NCI-H345 treated with DMSO at 0.1 percent for 48 hours (cell line): ENCODE results near the gene CELF4.

ENCODE experiments used
- DNase-seq: peaks from one replicate; lab custom pipeline; 2025; ENCODE audit not compliant: unreplicated experiment; lab: John Stamatoyannopoulos, UW

The CELF4 gene

DNA sequence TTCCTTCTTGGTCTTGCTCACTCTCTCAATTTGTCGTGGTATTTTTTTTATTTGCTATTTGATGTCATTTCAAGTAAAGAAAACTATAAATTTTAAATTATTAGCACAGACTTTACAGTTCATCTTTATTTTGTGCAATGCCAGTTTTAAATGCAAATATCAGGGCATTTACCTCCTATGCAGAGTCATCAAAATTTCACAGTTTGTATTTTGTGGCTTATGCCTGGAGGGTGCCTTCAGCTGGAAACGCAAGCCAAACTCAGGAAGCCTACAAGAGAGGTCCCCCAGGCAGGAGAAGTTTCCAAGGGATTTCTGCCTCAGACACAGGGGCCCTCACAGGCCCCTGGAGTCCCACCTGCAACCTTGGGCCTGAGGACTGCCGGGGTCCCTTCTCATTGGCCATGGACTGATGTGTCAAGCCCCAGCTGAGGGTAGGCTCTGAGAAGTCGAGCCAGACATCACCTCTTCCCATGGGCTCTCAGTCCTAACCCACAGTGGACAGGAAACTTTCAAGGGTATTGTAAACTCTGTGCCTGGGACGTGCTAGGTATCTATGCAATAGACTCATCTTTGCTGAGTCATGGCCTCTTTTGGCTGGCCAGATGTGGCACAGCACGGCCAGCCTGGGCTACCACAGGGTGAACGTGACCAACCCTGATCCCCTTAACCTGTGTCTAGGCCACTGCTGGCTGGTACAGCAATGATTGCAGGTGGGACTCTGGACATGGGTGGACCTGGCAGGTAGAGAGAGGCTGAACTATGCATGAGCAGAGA lies 236.5 kb downstream of the CELF4 start:
- no peak for DNase-seq

DNA sequence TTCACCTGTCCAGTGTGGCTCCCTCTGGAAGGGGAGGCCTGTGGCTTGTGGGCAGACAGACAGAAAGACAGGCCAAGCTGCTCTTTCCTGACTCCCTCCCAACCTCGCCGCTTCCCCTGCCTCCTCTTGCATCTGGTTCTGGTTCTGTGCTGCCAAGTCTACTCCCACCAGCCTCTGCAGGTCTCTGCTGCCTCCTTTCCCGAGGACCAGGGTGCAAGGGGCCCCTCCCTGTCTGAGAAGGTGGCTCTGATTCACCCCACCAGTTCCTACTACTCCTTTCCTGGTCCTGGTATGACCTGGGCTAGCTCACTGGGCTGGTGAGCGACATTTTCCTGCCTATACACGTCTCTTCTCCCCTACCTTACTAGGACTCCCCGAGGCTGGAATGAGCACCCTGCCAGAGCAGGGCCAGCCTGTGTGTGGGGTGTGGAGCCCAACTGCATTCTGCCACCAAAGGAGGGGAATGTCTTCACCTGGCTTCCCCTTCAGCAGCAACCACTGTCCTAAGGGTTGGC lies 238.5 kb downstream of the CELF4 start:
- no peak for DNase-seq

DNA sequence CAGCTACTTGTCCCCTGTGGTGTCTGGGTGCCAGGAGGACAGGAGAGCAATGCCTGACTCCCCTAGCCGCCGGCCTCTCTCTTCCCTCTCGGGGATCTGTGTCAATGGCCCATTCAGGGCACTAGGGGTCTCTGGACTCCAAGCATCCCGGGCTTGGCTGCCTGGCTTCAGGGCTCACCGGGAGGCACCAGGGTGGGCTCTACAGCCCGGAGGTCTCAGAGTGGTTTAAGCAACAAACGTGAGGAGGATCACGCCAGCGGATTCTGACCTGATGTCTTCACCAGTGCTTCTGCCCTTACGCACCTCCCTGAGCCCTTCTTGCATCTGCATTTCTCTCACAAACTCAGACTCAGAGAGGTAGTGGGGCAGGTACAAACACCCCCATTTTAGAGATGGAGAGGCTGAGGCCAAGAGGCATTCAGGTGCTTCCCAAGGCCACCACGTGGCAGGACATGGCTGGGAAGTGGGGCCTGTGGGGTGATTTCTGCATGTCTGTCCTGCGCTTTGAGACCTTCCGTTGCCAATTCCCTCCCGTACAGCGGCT lies 243.0 kb downstream of the CELF4 start:
- DNase-seq = no peak

DNA sequence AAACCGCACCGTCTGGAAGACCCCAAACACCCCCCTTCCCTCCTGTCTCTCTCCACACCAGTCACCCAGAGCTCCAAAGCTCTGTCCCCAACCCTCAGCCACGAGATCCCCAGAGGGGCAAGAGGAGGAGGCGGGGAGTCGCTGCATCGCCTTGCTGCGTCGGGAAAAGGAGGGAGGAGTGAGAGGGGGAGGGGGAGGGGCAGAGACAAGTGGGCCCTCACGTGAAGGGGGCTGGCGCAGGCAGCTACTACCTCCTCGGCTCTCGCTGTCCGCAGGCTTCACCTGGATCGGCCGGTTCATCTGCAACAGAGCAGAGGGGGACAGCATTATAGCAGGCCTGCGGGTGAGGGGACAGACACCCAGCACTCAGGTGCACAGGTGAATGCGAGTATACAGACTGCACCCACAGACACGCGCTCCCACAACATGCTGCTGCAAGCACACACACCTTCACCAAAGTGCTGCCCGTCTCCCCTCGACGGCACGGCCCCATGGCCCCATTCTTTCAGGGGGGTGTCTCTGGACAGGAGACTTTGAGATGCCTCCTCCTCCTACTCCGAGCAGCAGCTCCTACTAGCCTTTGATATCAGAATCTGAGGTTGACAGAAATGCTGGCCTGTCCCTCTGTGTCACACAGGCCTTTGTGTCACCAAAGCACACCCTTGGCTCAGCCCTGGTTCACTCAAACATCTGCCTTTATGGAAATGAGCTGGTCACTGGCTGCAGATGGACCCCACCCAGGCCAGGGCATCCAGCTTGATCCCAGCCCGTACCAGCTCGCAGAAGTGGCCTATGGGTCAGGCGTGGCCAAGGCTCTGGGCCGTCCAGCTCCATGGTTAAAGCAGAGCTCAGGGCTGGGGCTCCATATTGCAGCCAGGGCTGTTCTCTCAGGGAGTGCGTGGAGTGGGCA lies 243.8 kb downstream of the CELF4 start:
- no peak for DNase-seq

DNA sequence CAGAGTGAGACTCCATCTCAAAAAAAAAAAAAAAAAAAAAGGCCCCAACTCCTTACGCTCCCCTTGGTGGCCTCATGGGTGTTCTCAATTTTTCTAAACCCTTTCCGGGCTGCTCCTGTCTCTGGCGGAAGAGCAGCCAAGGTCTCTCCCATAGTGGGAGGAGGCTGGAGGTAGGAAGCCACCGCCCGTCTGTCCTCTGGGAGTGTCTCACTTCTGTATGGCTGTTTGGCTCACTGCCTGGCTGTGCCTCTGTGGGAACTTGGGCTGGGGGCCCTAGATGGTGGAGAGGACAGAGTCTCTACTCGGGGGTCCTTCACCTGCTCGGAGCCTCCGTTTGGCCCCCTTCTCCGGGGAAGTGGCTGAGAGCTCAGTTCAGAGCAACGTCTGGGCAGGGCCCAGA lies 245.3 kb downstream of the CELF4 start:
- no peak for DNase-seq

DNA sequence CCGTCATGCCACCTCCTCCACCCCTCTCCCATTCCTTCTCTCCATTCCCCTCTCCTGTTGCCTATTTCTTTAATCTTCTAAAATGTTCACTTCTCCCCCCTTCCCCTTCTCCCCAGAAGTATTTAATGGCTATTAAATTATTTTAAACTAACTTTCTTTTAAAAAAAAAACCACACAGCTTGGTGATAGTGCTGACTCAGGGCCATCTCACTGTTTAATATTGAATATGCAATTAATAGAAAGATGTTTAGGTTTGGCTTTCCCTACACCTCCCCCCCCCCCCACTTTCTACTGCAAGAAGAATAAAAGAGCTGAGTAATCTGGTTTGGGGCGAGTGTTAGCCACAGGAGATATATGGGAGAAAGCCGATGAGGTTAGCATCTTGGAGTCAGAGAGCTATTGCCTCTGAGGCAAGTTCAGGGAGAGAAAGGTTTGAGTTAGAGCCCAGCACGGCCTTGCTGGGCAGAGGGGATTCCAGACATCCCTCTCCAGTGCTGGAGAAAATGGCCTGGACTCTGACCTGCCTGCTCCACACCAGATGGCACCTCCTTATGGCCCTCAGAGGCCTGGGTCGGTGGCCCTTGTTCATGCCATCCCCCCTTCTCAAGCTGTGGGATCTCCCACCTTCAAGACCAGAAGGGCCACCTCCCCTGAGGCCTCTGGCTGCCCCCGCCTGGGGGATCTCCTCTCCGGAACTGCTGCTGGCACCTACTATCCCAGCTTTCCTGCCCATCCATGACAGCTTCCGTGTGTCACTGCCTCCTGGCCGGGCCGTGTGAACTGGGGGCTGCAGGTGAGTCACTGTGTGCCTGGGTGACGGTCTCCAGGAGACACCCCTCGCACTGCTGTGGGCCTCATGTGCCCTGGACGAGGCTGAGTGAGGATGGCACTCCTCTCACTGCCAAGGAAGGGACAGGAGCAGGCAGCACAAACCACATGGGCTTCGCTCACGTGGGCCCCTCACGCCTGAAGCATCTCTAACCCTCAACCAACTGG lies 246.9 kb downstream of the CELF4 start:
- no peak for DNase-seq

DNA sequence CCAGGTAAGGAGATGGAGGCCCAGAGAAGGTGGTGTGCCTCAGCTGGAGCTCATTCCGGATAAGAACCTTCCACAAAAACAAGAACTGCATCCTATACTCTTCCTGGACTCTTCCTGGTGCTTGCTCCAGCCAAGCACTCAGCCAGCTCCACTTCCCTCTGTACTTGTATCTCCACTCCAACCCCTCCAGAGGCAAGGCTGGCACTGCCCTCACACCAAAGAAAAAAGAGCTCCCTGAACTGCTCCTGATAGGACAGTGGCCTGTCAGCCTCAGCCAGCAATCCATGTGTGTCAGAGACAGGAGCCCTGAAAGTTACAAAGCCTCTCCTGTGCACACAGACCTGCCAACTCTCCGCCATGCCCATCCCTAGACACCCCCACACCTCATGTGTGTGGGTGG lies 248.1 kb downstream of the CELF4 start:
- DNase-seq = no peak

DNA sequence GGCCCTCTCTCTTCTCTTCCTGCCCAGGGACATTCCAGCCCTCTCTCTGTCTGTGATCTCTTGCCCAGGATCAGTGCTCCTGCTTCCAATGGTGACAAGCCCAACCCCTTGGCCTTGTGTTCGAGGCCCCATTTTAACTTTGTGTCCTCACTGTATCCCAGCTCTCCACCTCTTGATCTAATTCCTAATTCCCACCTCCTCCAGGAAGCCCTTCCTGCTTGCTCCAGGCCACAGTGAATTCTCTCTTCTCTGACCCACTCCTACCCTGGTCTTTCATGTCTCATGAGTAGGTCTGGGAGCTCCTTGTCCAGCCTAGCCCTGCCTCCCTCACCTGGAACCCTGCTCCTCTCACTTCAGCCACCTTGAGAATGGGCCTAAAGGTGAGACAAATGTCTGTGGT lies 249.1 kb downstream of the CELF4 start:
- no peak for DNase-seq

DNA sequence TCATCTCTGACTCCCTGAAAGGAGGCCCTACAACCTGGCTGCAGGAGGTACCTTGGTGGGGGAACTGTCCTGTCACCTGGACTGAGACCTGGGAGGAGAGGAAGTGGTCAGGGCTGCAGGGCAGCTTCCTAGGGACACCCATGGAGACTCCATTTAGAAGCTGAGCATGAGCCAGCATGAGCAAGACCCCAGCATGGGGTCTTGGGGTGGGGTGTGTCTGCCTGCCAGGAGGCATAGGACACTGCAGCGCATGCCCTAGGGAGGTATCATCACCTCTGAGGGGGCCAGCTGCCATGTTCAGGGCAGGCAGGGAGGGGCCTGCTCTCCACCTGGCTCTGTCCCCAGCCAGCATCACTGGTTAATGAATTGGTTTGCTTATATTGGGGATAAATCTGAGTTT lies 249.7 kb downstream of the CELF4 start:
- DNase-seq = no peak

DNA sequence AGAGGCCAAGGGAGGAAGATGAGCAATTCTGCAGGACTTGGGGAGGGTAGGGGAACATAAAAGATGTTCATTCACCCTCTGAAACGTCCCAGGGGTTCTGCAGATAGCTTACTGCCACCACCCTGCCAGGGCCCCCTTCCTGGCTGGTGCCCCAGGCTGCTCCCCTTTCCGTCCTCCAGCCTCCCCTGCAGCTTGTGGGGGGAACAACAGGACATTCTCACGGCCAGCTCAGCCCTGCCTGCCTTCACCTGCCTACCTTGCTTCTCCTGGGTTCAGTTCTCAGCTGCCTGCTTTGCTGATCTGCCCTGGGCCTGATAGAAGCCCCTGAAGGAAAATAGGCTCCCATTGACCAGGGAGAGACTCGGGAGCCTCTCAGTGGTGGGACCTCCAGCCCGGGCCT lies 251.1 kb downstream of the CELF4 start:
- DNase-seq = no peak

DNA sequence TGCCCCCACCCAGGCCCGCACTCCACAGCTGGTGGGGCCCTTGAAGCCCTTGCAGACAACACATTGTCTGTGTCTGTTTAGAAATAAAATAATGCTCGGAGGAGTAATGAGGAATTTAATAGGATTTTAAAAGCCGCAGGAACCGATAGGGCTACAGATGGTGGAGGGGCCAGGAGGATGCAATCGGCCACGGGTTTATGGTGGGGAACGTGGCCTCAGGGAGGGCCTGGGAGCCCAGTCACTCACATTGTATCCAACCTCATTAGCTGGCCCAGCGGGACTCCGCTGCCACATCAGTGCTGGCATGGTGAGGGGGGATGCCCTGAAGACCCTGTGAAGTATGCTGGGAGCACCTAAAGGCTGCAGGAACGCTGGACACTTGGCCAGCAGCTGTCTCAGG lies 252.0 kb downstream of the CELF4 start:
- DNase-seq = no peak

DNA sequence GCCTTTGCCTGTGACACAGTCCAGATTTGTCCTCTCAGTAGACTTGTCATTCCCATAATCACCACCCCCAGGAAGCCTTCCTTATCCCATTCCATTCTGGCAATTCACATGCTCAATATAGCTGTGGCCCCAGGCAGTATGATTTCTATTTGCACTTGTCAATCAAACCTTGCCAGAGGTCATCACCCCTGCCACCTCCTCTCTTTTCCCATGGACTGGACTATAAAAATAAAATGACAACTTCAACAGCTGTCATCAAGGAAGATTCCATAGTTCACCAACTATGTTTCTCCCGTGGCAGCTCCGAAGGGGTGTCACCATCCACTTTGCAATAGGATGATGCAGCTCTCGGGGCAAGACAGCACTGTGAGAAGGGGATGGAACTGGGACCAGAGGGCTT lies 255.7 kb downstream of the CELF4 start:
- DNase-seq = no peak

DNA sequence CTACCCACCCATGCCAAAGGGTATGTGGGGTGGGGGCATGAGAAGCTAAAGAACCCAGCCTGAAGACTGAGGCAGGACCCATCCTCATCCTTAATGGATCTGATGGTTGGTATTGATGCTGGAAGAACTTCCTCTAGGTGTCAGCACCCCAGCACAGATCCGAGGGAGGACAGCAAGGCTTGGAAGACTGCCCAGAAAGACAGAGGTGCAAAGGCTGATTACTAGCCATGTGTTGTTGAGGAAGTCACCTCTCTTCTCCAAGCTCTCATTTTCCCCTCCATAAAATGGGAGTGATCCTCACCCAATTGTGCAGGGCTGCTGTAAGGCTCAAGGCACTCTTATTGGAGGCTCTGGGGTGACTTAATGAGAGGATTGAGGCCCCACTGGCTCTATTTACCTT lies 256.5 kb downstream of the CELF4 start:
- DNase-seq = no peak

DNA sequence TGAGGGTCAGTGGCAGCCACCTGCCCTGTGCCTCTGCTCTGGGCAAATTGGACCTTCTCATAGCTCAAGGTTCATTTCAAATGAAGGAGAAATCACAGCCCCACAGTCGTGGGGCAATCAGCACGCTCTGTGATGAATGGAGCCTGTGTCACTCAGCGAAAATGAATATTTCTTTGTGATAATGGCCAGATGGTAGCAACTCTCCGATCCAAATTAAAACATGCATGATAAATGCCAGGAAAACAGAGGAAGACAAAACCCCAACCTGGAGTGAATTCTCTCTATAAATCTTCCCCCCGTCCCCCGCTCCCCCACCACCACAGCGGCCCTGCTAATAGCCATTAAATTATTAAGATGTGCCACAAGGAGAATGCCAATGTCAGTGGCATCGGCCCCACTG lies 258.4 kb downstream of the CELF4 start:
- DNase-seq = no peak

DNA sequence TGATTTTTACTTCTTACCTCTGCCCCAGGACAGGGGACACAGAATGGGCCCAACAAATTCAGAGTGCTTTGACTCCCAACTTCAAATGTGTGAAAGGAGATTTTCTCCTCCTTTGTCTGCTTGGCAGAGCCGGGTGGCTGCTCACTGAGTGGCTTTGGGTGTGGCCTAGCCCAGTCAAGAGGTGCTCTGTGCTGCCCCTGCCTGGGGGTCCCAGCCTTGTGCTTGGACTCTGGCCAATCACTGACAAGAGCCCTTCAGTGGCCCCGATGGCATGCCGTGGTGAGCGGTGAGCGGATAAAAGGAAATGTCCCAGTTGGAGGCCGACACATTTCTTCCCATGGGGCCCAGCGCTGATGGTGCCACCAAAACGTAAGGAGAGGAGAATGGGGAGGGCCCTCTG lies 259.2 kb downstream of the CELF4 start:
- DNase-seq = no peak

DNA sequence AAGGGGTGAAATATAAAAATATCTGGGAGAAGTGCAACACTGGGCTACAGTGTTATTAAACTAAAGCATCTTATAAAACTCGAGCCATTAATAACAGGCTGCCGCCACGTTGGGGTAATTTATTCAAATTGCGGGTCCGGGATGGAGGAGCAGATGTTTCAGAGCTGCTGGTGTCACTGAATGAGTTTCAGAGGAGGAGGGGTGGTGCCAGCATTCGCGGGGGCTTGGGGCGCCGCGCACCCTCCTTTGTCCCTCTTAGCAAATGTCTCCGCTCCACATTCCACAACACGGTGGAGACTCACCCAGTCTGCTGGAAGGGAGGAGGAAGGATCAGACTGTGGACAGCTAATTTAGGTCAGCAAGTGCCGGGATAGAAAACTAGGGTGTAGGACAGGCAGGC lies 260.5 kb downstream of the CELF4 start:
- no peak for DNase-seq

DNA sequence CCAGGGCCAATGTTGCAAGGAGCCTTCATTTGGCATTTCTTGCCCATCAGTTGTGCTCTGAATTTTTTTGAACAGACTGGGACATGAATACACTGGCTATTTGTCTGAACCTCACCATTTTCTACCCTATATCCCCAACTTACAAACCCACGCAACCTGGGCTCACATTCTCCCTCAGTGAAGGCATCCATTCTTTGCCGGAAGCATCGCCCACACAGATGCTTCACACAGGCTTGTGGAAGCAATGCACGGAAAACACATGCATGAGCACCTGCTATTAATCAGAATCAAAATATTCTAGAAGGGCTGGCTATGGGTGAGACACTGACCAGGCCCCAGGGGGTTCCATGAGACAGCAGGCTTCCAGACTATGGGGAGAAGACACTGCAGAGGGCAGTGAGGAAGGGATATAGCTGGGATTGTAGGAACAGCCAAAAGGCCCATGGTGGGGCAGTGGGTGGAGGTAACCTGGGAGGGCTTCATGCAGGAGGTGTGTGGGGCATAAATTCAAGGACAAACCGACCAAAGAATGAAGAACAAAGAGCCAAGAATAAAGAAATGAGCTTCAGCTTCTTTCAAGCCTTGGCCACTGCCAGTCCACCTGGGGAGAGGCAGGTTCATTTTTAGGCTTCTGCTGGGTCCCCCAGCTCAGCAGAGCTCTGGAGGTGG lies 261.5 kb downstream of the CELF4 start:
- no peak for DNase-seq

DNA sequence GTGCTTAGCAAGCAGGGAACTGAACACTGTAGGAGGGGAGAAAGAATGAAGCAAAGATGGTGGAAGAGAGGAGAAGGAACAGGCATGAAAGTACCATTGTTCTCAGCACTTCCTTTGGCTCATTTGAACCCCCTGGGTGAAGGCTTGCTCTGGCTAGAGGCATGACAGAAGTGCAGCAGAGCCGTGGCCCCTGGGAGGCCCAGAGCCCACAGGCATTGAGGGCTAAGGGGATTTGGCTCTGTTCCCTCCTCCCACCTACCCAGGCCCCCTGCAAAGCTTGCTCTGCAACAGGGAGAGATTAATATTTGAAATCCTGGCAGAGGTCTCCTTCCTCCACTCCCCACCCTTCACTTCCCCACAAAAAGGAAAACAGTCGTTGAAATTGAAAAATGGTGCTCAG lies 262.6 kb downstream of the CELF4 start:
- no peak for DNase-seq

DNA sequence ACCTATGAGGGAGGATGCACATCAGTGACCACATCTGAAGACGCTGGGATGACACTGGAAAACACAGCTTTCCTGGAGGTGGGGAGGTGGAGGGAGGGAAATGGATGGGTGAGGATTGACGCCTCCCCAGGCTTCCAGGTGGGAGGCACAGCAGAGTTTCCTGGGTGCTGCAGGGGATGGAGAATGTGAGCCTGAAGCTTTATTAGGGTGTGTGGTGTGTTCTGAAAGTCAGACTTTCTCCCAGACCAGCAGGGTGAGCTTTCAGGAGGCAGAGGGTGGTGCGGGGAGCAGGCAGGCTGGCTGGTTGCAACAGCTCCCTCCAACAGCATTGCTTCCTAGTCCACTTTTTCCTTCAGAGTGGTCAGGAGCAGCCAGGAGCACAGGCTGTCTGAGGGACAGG lies 263.1 kb downstream of the CELF4 start:
- DNase-seq = no peak
